ENCODE results near the gene TMIE.

The TMIE gene, protein sequence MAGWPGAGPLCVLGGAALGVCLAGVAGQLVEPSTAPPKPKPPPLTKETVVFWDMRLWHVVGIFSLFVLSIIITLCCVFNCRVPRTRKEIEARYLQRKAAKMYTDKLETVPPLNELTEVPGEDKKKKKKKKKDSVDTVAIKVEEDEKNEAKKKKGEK

DNA sequence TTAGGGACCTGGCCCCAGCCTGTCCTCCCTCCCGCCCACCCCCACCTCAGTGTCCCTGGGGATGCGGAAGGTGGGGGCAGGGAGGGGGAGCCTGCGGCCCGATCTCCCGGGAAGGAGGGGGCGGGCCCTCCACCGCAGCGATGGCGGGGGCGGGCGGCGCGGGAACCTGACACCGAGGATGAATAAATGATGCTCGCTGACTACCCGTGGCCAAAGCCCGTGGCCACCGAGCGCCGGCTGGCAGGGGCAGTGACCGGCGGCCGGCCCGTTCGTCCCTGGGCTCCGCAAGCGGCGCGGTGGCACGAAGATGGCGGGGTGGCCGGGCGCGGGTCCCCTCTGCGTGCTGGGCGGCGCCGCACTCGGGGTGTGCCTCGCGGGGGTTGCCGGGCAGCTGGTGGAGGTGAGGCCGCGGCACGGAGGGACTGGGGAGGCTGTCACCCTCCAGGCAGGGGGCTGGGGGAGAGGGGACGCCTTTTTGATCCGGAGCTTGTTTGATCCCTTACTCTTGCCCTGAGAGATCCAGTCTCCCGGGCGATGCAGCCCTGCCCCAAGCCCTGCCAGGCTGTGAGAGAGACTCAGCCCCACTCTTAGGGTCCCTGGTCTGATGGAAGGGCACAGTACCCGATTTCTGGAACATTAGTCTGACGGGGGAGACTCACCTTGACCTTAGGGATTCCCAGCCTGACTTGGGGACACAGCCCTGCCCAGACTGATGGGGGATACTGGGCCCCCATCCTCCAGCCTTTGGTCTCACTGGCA, at the start of gene TMIE:
Gene TMIE (plus strand): TSS at position 212 of the 759 bp plus-strand sequence. CDS start 96 bp downstream, at position 308.
- no peak for DNase-seq

DNA sequence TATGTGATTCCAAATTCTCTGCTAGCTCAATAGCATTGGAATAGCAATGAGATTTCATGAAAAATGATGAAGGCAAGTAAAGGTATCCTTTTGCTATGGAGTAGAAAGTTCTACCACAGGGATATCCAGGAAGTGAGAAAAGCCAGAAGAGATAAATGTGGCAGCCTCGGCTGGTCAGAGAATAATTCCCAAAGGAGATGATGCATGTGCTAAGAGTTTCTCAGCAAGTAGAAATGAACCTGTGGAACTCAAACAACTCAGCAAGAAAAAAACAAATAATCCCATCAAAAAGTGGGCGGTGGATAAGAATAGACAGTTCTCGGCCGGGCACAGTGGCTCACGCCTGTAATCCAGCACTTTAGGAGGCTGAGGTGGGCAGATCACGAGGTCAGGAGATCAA, 45.9 kb upstream of the TMIE start:
- no peak for DNase-seq

DNA sequence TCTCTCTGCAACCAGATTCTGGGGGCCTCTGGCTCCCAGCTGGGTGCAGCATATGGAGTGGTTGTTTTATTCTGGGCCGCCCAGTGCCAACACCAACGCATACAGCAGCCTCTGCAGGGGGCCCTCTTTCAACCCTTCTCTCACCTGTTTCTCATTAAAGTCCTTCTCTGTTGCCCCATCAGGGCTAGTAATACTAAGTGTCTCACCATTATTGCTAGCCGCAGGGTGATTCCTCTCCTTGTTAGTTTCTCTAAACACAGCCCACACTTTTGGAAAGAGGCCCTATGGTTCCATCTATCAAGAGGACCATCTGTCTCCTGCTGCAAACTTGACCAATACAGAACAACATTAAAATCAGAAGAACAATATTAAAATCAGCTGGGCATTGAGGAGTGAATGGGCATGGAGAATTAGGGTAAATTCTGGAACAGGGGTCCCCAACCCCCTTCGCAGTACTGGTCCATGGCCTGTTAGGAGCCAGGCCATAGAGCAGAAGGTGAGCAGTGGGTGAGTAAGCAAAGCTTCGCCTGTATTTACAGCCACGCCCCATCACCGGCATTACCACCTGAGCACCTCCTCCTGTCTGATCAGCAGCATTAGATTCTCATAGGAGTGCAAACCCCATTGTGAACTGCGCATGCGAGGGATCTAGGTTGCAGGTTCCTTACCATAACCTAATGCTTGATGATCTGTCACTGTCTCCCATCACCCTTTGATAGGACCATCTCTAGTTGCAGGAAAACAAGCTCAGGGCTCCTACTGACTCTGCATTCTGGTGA, 44.2 kb upstream of the TMIE start:
- no peak for DNase-seq

DNA sequence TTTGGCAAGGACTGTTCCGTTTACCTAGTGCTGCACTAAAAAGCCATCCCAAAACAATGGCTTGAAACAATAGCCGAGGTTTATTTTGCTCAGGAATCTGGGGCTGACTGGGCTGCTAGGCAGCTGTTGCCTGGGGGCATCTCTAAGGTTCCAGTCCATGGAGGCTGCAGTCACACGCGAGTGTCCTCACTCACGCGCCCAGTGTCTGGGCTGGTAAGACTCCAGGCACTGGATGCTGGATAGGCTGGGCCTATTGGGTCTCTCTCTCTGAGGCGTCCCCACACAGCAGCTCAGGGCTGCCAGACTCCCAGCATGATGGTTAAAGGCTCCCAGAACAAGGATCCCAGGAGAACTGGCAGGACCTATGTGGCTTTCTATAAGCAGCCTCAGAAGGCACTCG, 41.9 kb upstream of the TMIE start:
- no peak for DNase-seq

DNA sequence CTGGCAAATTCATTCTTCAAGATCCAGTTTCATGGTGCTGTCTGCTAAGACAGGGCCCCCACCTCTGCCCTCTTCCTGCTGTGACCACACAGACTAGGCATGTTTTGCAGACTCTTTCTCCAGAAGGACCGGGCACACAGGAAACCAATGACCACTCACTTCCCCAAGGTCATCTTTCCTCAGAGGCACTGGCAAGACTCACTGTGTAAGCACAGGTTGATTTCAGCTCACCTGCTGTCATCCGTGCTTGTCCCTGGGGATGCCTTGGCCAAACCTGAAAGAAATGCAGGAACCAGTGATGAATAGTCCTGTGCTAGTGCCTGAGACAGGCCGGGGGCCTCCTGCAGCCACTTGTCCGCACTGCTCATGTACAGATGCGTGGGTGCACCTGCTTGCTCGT, 41.2 kb upstream of the TMIE start:
- no peak for DNase-seq

DNA sequence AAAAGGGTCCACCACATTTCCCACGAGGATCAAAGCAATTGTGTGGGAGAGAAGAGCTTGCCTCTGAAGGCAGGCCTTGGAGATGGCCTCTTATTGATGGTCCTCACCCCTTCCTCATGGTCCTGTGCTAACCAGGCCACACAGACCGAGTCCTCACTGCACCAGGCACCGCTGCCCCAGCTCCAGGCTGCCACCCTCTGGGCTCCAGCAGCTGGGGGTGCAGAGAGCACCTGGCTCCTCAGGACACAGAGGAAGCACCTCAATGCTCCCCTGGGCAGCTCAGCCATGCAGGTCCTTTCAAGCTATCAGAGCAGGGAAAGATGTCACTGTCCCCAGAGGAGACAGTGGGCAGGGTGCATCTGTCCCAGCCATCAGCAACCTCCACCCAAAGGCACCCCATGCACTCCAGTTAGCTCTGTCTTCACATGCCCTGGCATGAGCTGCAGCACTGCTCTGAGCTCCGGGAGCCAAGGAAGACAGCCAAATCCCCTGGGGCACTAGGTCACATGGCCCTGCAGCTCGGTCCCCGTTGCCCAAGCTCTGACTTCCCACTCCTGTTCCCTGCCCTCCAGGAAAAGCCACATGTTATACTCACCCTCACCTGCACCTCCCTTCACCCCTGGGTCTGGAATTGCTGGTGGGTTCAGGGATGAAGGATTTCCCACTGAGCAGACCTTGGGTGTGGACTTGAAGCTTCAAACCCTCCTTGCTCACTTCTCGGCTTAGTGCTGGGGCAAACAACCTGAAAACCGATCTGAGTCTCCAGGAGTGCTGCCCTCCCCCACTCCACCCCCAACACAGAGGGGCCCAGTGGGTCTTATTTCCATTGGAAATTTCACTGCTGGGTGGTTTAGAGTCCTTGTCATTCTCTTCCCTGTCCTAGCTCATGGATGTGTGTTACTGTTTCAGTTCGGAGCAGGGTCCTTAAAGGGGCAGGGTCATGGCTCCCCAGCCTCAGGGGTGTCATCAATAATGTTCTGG, 40.4 kb upstream of the TMIE start:
- no peak for DNase-seq

DNA sequence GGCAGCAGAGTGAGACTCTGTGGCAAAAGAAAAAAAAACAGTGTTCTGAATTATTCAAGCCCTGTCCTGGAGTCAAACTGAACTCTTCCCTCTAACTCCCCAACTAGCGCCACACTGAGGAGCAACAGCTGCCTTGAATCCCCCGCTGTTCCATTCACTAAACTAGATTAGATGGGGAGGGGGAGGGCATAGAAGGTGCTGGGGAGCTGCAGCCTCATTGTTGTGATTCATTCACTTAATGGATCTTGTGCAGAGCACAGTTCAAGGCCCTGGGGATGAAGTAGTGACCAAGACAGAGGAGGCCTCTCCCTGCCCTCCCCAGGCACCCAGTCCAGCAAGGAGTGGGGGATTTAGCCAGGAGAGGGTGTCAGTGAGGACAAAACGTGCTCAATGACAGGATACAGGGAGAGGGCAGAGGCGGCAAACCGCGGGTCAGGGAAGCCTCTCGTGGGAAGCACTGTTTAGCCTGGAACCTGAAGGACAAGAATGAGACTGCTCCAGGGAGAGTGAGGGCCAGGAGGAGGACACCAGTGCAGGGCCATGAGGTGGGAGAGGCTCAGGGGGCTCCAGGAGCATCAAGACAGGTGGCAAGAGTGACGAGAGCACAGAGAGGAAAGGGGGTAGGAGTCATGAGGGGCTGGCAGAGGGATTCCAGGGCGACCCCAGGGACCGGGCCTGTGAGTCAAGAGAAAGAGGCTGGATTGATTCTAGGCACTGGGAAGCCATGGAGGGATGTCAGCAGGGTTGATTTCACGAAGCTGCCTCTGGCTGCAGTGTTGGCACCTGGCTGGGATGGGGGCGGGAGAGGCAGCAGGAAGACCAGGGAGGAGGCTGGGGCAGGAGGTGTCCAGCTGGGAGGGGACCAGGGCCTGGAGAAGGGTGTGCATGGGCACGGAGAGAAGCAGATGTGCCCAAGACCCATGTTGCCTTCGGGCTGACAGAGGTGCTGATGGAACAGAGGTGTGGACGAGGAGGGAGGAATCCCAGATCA, 39.1 kb upstream of the TMIE start:
- no peak for DNase-seq

DNA sequence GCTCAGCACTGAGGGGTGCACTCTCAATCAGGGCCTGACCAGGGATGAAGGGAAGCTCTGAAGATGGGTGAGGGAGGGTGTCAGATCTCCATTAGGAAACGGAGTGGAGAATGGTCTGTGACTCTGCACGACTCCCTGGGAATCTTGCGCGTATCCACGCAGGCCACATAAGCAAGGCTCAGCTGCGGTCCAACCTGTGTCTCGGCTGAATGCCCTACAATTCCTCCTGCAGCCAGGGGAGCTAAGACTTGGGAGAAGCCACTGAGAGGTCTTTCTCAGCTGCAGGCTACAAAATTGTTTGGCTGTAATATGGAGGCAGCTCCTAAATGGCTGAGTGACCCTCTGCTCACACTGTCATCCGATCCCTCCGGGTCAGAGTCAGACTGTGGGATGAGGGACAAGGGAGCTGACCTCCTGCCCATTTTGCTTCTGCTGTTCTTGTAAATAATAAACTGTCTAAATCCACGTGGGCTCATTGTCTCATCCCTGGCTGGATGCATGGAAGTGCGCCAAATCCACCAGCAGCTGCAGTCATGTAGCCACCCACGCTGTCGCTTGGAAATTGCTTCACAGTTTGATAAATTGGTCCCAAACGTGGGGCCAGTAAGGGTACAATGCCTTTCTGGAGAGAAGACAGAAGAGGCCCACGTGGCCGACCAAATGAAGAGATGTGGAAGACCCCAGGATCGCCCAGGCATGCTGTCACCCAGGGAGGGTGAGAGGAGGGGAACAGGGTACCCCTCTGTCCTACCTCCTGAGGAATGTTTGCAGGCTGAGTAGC, 38.2 kb upstream of the TMIE start:
- DNase-seq, result no peak

DNA sequence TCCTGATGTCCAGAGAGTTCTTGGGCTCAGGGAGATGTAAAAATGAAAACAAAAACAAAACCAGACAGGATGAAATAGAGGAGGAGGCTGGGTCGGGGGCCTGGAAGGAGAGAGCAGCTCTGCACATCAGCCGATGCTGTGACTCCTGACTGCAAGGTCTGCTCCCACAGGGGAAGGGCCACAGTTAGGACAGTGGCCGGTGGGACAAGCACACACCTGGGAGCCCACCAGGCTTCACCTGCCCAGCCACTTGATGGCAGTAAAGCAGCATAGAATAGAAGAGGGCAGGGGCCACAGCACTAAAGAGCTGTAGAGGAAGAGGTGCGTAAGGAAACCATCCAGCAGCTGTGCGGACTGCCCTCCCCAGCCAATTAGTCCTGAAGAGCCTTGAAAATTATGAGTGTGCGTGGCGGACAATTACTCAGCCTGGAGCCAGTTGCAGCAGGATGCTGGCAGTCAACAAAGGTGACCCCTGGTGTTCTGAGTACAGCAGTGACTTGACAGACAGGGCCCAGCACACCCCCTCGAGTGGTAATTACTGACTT, 37.5 kb upstream of the TMIE start:
- peak in 1 of 2 experiments; percentile 9 for DNase-seq

DNA sequence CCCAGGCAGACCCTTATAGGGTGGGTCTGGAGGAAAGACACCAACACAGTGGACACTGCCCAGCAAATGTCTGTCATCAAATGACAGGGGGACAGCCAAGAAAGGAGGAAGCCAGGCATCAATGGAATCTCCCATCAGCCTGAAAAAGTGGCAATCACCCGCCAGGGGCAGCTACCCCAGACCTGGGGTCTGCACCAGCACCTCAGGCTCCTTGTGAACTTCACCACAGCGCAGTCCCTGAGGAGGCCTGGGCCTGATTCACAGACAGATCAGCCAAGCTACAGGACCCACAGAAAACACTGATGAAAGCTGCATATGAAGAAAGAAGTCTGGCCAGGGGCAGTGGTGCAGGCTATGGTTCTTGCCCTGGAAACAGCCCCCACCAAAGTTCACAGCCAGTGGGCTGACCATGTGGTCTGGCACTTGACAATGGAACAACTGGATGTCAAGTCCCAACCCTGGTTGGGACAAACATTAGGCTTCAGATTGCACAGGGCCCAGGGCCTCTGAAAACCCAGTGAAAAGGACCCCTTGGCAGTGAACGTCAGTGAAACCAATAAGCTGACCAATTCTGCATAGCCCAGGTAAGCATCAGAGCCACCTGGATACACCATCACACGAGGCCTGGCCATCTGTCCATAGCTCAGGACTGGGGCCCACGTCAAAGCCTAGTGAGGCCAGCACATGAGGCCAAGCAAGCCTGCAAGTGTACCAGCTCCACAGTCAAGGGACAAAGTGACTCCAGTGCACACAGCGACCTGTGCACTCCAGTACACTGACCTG, 36.8 kb upstream of the TMIE start:
- no peak for DNase-seq

DNA sequence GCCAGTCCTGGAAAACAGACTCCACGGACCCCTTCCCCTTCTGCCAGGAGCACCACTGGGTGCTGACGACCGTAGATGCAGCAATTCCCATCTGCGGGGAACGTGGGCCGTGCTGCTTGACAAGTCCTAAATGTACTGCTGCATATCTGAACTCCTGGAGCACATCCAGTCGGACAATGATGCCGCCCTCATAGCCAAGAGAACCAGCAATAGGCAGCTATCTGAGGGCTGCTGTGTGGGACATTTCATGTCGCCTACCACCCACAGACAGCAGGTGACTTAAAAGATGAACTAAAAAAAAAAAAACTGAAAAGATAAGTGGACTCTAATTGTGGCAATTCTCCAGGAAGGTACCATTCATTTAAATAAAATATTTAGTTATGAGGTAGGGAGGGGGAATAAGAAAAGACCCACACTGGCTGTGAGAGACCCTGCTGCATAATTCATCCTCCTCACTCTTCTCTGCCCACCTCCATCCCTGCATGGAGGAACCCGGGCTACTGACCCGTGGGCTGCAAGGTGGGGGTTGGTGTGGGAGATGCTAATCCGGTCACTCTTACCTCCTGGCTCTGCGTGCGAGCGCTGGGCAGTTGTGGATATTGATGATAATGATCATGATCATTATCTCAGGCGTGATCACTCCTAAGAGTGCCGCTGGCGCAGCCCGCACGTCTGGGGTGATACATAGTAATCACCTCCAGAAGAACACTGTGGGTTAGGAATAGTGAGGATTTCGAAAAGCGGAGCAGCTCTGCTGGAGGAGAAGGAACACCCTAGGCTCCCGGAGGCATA, 36.0 kb upstream of the TMIE start:
- DNase-seq, result no peak

DNA sequence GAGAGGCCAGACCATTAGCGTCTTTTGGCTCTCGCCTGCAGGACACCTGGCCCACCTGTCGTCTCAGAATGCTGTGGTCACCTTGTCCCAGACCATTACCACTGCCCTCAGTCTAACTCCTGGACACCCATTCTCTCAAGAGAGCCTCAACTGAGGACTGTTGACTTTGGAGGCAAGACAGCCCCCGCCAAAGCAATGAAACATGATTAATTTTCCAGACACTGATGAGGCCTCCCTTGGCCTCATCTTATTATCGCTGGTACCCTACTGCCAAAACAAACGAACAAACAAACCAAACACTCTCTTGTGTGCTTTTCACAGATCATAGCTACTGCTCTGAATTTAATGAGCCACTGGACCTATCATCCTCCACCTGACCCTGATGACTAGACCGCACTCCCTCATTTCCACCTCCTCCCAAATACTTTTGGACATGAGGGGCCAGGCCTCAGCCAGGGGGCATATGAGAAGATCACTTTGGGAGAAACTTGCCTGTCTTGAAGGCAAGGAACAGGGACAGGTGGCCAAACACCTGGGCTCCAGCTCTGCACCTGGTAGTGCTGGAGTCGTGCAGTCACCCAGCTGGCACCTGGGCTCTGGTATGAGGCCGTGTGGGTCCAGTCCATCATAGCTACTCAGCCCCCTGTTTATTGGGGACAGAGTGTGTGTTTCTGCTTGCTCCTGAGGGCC, 35.3 kb upstream of the TMIE start:
- no peak for DNase-seq

DNA sequence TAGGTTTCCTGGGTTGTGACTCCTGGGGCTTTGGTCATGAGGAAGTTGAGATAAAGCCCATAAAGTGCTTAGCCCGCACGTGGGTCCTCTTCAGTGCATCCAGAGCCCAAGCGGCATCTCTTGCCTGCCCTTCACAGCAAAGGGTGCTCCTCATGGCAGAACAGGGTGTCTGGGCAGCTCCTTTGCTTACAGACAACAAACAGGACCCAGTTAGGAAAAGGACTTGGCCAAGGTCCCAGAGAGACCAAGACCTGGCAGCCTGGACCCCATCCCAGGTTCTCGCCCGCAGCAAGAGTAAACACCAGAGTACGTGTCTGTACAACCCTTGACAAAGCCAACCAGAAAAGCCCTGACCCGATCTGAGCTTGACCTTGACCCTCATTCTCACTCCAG, 34.7 kb upstream of the TMIE start:
- DNase-seq, result no peak

DNA sequence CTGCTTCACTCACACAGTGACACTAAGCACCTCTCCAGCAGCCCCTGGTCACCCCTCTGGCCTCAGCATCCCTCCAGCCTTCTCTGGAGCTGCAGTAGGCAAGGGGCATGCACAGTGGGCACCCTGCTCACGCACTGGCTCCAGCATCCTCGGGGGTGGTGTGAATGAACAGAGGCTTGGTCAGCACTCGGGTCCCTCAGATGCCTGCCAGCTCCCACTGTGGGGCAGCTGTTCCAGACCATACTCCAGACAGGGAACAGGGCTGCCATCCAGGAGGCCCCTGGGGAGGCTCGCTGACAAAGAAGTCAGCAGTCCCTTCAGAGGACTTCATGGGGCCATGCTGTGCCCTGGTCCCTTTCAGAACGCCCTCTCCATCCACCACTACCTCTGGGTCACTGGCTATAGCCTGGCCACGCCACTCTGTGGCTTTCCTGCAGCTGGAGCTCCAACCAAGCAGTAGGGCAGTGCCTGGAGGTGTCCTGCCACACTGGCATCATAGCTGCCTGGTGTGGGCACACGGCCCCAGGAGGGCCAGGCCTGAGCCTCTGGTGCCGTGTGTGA, 34.1 kb upstream of the TMIE start:
- no peak for DNase-seq

DNA sequence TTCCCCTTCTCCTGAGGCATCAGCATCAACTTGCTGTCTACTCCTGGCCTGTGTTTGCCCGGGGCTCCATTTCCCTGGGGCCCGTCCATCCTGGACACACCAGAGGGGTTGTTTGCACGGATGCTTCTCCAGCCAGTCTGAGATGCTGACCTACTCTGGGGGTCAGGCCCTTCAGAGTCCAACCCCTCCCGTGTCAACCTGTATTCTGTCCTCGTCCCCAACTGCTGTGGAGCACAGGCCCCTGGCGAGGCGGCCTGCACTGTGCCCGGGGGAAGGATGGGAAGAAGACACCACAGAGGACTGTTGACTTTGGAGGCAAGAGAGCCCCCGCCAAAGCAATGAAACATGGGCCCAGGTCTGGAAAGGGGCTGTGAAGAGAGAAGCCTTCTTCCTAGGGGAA, 33.5 kb upstream of the TMIE start:
- DNase-seq, result no peak

DNA sequence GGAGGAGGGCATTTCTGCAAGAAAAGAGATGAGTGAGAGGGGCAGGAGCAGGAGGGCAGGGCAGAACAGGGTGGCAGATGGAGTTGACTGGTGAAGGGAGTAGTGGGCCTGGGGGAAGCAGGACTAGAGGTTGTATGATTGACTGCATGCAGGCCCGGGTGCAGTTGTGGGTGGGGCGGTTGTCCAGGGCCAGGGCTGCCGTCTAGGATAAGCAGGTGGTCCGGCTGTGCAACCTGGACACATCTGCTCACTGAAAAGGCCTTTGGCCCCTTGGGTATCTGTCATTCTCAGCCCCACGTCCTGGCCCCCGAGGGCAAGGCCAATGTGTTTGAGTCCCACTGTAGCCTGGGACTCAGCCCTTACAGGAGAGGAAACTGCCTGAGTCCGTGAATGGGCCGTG, 33.1 kb upstream of the TMIE start:
- DNase-seq, result no peak

DNA sequence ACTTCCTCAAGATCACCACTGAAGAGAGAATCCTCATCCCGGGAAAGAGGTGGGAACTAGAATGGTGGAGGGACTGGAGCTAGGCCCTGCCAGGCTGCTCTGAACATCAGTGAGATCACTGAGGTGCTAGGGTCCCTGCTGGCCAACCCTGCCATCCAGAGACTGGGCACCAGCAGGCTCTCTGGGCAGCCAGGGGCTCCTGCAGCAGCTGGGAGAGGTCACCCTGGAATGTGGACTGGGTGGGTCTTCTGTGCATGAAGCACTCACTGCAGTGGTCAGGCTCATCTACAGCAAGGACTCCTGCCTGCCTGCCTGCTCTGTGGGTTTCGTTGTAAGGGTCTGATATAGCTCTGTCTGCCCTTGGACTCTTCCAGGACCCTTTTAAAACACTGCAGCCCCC, 32.6 kb upstream of the TMIE start:
- DNase-seq, result no peak

All from AML-193 (cell line).